NCI-H2107 treated with DMSO at 0.1 percent for 48 hours (cell line): ENCODE measurements around the gene SDC4.
A peak's percentile ranks its signal among the peaks of the same experiment; 100 is the strongest.

ENCODE experiments used
- DNase-seq: peaks from one replicate; lab custom pipeline; 2025; ENCODE audit not compliant: unreplicated experiment; lab: John Stamatoyannopoulos, UW

SDC4 gene

GRCh38 chr20:45322952-45323383 is 25.3 kb downstream of the SDC4 start:
- DNase-seq: peak; percentile 19

- DNase-seq: no peak
These were observed 27.2 kb downstream of the SDC4 start for GRCh38 chr20:45320948-45321595.

GRCh38 chr20:45318948-45319347 is 29.3 kb downstream of the SDC4 start:
- DNase-seq: no peak

GRCh38 chr20:45318386-45318939 is 29.8 kb downstream of the SDC4 start:
- no peak for DNase-seq

- DNase-seq: no peak
These were observed 30.4 kb downstream of the SDC4 start for GRCh38 chr20:45317826-45318225.

GRCh38 chr20:45316150-45317080 is 31.8 kb downstream of the SDC4 start:
- DNase-seq: no peak

GRCh38 chr20:45315672-45316071 is 32.6 kb downstream of the SDC4 start:
- no peak for DNase-seq

- no peak for DNase-seq
These were observed 34.3 kb downstream of the SDC4 start for GRCh38 chr20:45313943-45314342.

GRCh38 chr20:45313065-45313695 is 35.0 kb downstream of the SDC4 start:
- DNase-seq: no peak

GRCh38 chr20:45312241-45312640 is 36.0 kb downstream of the SDC4 start:
- DNase-seq: no peak

GRCh38 chr20:45311589-45312211 is 36.5 kb downstream of the SDC4 start:
- DNase-seq: no peak

- no peak for DNase-seq
These were observed 39.1 kb downstream of the SDC4 start for GRCh38 chr20:45309075-45309474.

- DNase-seq: peak; percentile 9
These were observed 40.0 kb downstream of the SDC4 start, which contains the start of gene MATN4 for GRCh38 chr20:45308117-45308778. Gene MATN4 (minus strand): TSS chr20:45308299. CDS start chr20:45305582, 2,717 bp downstream.

- DNase-seq: no peak
These were observed 41.1 kb downstream of the SDC4 start for GRCh38 chr20:45307076-45307640.

GRCh38 chr20:45306431-45306982 is 41.7 kb downstream of the SDC4 start, which contains the start of gene RBPJL:
Gene RBPJL (plus strand): TSS chr20:45306840. CDS start chr20:45306923, 83 bp downstream.
- no peak for DNase-seq

- DNase-seq: no peak
These were observed 43.0 kb downstream of the SDC4 start for GRCh38 chr20:45305262-45305661.

- no peak for DNase-seq
These were observed 43.7 kb downstream of the SDC4 start for GRCh38 chr20:45304464-45304999.

GRCh38 chr20:45303586-45304463 is 44.4 kb downstream of the SDC4 start:
- no peak for DNase-seq
